IMR-90 (cell line): ENCODE measurements around the gene PRSS33. TPM values are rescaled to one million over a fixed set of nuclear protein-coding genes. Genes with fewer than 3 reads are reported as not detected.

ENCODE experiments used
- ATAC-seq: fragments of 200-7000 bp; cut with Tn5 transposase; 2 replicates; pipeline ENCODE4 v1.9.1; 2020; ENCODE audit warnings: low read depth, mild to moderate bottlenecking, moderate library complexity
- BruUV-seq: library from RNA; stranded (reverse); fragments of 400-500 nt; replicated peaks from 2 replicates; lab custom pipeline; 2021; lab: Mats Ljungman, UMichigan
- CTCF ChIA-PET: fragments of 300-600 bp; formaldehyde crosslinking; extraction: SDS; loops from one replicate; lab custom pipeline; 2021; ENCODE audit warnings: antibody characterized with exemption; lab: Yijun Ruan, JAX
- POLR2A ChIA-PET: fragments of 300-600 bp; sonication (Branson Sonifier 250); formaldehyde crosslinking; loops from one replicate; lab custom pipeline; 2022; ENCODE audit warnings: antibody characterized with exemption; ENCODE audit not compliant: unreplicated experiment; lab: Charles Lee
- DNase-seq: peaks from one replicate; pipeline ENCODE4 v3.0.0; 2013
- H2AFZ ChIP-seq: replicated peaks from 2 replicates; pipeline ENCODE3; 2013; ENCODE audit warnings: low read length, mild to moderate bottlenecking; ENCODE audit not compliant: poor library complexity
- H2AK5ac ChIP-seq: 2 replicates; pipeline ENCODE4 v1.6.1; 2013; ENCODE audit warnings: low read depth, low read length, inconsistent platforms
- H2AK9ac ChIP-seq: replicated peaks from 2 replicates; pipeline ENCODE3; 2013; ENCODE audit warnings: mild to moderate bottlenecking, low read depth, low read length, moderate library complexity; ENCODE audit not compliant: poor library complexity
- H2BK120ac ChIP-seq: 2 replicates; pipeline ENCODE4 v1.6.1; 2013; ENCODE audit warnings: low read depth, low read length, inconsistent platforms
- H2BK15ac ChIP-seq: 3 replicates; pipeline ENCODE4 v1.6.1; 2013; ENCODE audit warnings: low read depth, low read length, inconsistent platforms
- H2BK20ac ChIP-seq: 2 replicates; pipeline ENCODE4 v1.6.1; 2013; ENCODE audit warnings: low read depth, mild to moderate bottlenecking, inconsistent platforms, low read length, moderate library complexity
- H2BK5ac ChIP-seq: 2 replicates; pipeline ENCODE4 v1.6.1; 2013; ENCODE audit warnings: mild to moderate bottlenecking, low read depth, low read length, inconsistent platforms; ENCODE audit not compliant: poor library complexity, severe bottlenecking
- H3K14ac ChIP-seq: replicated peaks from 2 replicates; pipeline ENCODE4 v1.6.1; 2013; ENCODE audit warnings: low read depth, low read length, inconsistent platforms
- H3K18ac ChIP-seq: 2 replicates; pipeline ENCODE4 v1.6.1; 2013; ENCODE audit warnings: low read depth, low read length, control low read depth
- H3K23ac ChIP-seq: 2 replicates; pipeline ENCODE4 v1.6.1; 2013; ENCODE audit warnings: low read depth, low read length, inconsistent platforms
- H3K27ac ChIP-seq: 2 replicates; pipeline ENCODE4 v1.5.1; 2013; ENCODE audit warnings: mild to moderate bottlenecking, control low read depth, low read length; ENCODE audit not compliant: insufficient read depth
- H3K27me3 ChIP-seq: 2 replicates; pipeline ENCODE4 v1.6.1; 2013; ENCODE audit warnings: low read length; ENCODE audit not compliant: control insufficient read depth, insufficient read depth
- H3K36me3 ChIP-seq: 2 replicates; pipeline ENCODE4 v1.6.1; 2013; ENCODE audit warnings: low read length, mixed read lengths; ENCODE audit not compliant: control insufficient read depth, insufficient read depth
- H3K4ac ChIP-seq: 2 replicates; pipeline ENCODE4 v1.6.1; 2013; ENCODE audit warnings: low read depth, low read length, inconsistent platforms
- H3K4me1 ChIP-seq: 2 replicates; pipeline ENCODE4 v1.6.1; 2013; ENCODE audit warnings: low read length, mixed read lengths; ENCODE audit not compliant: control insufficient read depth, insufficient read depth
- H3K4me2 ChIP-seq: 2 replicates; pipeline ENCODE4 v1.6.1; 2013; ENCODE audit warnings: low read depth, mild to moderate bottlenecking, control low read depth, low read length, moderate library complexity
- H3K4me3 ChIP-seq: 2 replicates; pipeline ENCODE4 v1.5.1; 2013; ENCODE audit warnings: low read depth, mild to moderate bottlenecking, control low read depth, low read length, moderate library complexity; ENCODE audit not compliant: insufficient read depth
- H3K56ac ChIP-seq: 2 replicates; pipeline ENCODE4 v1.6.1; 2013; ENCODE audit warnings: low read length, inconsistent platforms; ENCODE audit not compliant: insufficient read depth; ENCODE audit errors: extremely low read depth
- H3K79me1 ChIP-seq, 2 experiments: 2 replicates each; pipeline ENCODE4 v1.6.1; 2013; ENCODE audit warnings: low read length in 2 of 2, inconsistent platforms in 1 of 2, low read depth in 1 of 2
- H3K9ac ChIP-seq: 2 replicates; pipeline ENCODE4 v1.6.1; 2013; ENCODE audit warnings: low read depth, low read length, control low read depth
- H3K9me1 ChIP-seq: 2 replicates; pipeline ENCODE4 v1.6.1; 2013; ENCODE audit warnings: low read length, inconsistent platforms; ENCODE audit not compliant: insufficient read depth
- H3K9me3 ChIP-seq: 2 replicates; pipeline ENCODE4 v1.6.1; 2013; ENCODE audit warnings: low read length; ENCODE audit not compliant: control insufficient read depth, insufficient read depth
- H4K20me1 ChIP-seq: 2 replicates; pipeline ENCODE4 v1.6.1; 2013; ENCODE audit warnings: low read length, inconsistent platforms; ENCODE audit not compliant: insufficient read depth
- H4K5ac ChIP-seq: 2 replicates; pipeline ENCODE4 v1.6.1; 2013; ENCODE audit warnings: mild to moderate bottlenecking, low read depth, low read length, control low read depth
- H4K8ac ChIP-seq, 2 experiments: 2 replicates each; pipeline ENCODE4 v1.6.1; 2013; ENCODE audit warnings: low read depth in 2 of 2, low read length in 2 of 2, control low read depth in 1 of 2, inconsistent platforms in 1 of 2
- H4K91ac ChIP-seq: 2 replicates; pipeline ENCODE4 v1.6.1; 2013; ENCODE audit warnings: low read depth, low read length, inconsistent platforms; ENCODE audit not compliant: insufficient read depth
- MAZ ChIP-seq: IDR thresholded peaks from 2 replicates; pipeline ENCODE4 v1.6.1; 2012; ENCODE audit warnings: low read depth, mild to moderate bottlenecking, low read length, improper control_type of control experiment, moderate library complexity, borderline replicate concordance
- WGBS, 2 experiments: methylation state at CpG; one replicate each; pipeline versions ENCODE4 v1.1.5 to v1.1.7; 2013; ENCODE audit warnings: missing lambda C conversion rate in 2 of 2; ENCODE audit not compliant: insufficient read length in 1 of 2; ENCODE audit errors: extremely low coverage in 2 of 2; 5-methylcytosine and 5-hydroxymethylcytosine counted together
- dilution Hi-C: fragments of 300-500 bp; cut with HindIII; formaldehyde crosslinking; loops from one replicate; pipeline ENCODE4 v1.14.3; 2018; ENCODE audit warnings: low sequenced_read_pairs; ENCODE audit not compliant: unreplicated experiment
- in situ Hi-C: fragments of 300-500 bp; cut with MboI; formaldehyde crosslinking; loops from 3 replicates; pipeline ENCODE4 v1.14.3; 2019; ENCODE audit warnings: low sequenced_read_pairs, inconsistent platforms, mixed read lengths
- intact Hi-C: fragments of 100-400 bp; cut with micrococcal nuclease; formaldehyde crosslinking; loops from 2 replicates; pipeline ENCODE4 v1.10.0; 2022
- polyA plus RNA-seq, 3 experiments: library from polyadenylated mRNA; depleted of rRNA; stranded (reverse); fragments of >200 nt; gene quantifications; 2 replicates each; pipeline ENCODE4 v1.2.3, GENCODE V29; 2012; ENCODE audit warnings: low replicate concordance in 1 of 3
- total RNA-seq: library from RNA; depleted of rRNA; stranded (reverse); fragments of >200 nt; gene quantifications from 2 replicates; pipeline ENCODE4 v1.2.3, GENCODE V29; 2012

PRSS33 gene
- total and polyA plus RNA-seq, 2 of the 4 experiments (the other 2 are of a cell fraction), result not detected

- Histone ChIP-seq H3K9me3 (no peaks in the 10 kb centered on the region), H2AFZ (no peak overlapping the region), H3K9ac (no peak overlapping the region), H3K4me3 (no peak overlapping the region), H4K91ac (no peak overlapping the region), H3K23ac (no peak overlapping the region), H4K8ac (no peak overlapping the region), H3K36me3 (no peaks in the 10 kb centered on the region), H3K18ac (no peak overlapping the region), H2AK9ac (no peak overlapping the region), H3K14ac (no peak overlapping the region), H3K9me1 (no peaks in the 10 kb centered on the region), H2BK120ac (no peak overlapping the region), H3K4me1 (no peaks in the 10 kb centered on the region), H4K20me1 (no peaks in the 10 kb centered on the region), H3K27me3 (peaks cover 57% of the 10 kb centered on the region), H3K27ac (no peak overlapping the region), H3K79me1 (no peaks in the 10 kb centered on the region), H2BK20ac (no peak overlapping the region), H3K56ac (no peak overlapping the region), H2BK5ac (no peak overlapping the region), H3K4ac (no peak overlapping the region), H2AK5ac (no peak overlapping the region), H4K5ac (no peak overlapping the region), H3K4me2 (no peak overlapping the region), H2BK15ac (no peak overlapping the region)
- in situ Hi-C loops, result no loop called here
- POLR2A ChIA-PET, result no interaction called here
- no TSS peak for BruUV-seq
- intact Hi-C loops, result no loop called here
- no peak for DNase-seq
- dilution Hi-C loops, result no loop called here
- 89% methylated on average over 3 of the region's 10 CpGs; no CpG with 5 or more reads in 1 of the 2 experiments for WGBS, 2 experiments
- CTCF ChIA-PET, result no interaction called here
- no peak for TF ChIP-seq MAZ
- no peak for ATAC-seq
Observed at GRCh38 chr16:2818272-2818876, 31.0 kb upstream of the PRSS33 start.
